GM18520 (cell line): ENCODE data around the gene VOPP1.
"Not testable (repeated sequence)": the region's sequence is repeated elsewhere in the genome, so short reads cannot be mapped to it uniquely, and the experiment has no call there.

ENCODE experiments used
- ATAC-seq: cut with Tn5 transposase; IDR thresholded peaks from one replicate; pipeline ENCODE4 v1.9.1; 2021; ENCODE audit not compliant: unreplicated experiment

Gene VOPP1

GRCh38 chr7:55490099-55490498 is 82.2 kb downstream of the VOPP1 start:
- ATAC-seq, result no peak

GRCh38 chr7:55489552-55489951 is 82.8 kb downstream of the VOPP1 start:
- no peak for ATAC-seq

GRCh38 chr7:55488804-55489340 is 83.4 kb downstream of the VOPP1 start:
- no peak for ATAC-seq

GRCh38 chr7:55488216-55488615 is 84.1 kb downstream of the VOPP1 start:
- ATAC-seq, result no peak

DNA sequence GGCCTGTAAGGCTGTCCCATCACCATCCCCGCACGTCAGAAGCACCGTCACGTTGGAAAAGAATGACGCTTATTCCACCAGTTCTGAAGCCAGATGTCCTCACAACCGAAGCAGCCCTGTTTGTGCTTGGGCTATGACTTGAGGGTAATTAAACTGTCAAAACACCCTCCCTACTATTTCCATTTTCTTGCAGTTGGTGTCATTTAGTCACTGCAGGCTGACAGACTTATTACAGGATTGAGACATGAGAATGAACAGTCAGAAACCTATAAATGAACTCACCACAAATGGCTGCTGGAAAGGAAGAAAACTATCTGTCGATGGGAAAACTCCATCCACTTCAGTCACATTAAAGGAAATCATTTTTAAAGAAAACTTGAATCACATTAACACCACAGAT is 85.3 kb downstream of the VOPP1 start:
- ATAC-seq, result no peak

DNA sequence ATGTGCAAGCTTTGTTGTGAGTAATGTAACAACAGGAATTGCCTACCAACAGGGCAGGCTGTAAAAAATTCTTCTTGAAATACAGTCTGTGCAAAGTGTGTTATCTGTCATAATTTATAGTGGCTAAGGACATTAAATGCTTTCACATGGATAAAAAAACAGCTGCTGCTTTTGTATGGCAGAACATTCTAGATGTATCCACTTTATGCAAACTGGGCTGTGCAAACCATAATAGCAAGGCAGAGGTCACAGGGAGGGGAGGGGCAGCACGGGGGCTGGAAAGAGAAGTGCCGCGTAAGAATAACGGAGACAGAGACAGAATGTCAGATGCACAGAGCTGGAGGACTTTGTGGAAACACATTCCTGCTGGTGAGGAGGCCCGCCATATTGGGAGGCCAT is 86.1 kb downstream of the VOPP1 start:
- no peak for ATAC-seq

GRCh38 chr7:55485501-55486191 is 86.7 kb downstream of the VOPP1 start:
- ATAC-seq, result no peak

DNA sequence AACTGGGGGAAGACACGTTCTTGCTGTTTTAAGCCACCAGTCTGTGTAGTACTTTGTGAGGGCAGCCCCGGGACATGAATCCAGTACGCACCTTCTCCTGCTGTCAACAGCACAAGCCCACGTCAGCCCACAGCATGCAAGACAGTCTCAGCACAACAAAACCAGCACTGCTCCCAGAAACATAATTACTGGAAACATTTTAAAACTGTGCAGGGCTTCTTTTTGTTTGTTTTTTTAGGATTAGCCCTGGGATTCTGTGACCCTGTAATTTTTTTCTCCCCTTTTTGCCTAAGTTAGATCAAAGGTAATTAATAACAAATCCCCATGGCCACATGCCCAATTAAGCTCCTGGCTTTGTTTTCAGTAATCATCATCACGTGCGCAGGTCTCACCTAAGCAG is 87.5 kb downstream of the VOPP1 start:
- no peak for ATAC-seq

DNA sequence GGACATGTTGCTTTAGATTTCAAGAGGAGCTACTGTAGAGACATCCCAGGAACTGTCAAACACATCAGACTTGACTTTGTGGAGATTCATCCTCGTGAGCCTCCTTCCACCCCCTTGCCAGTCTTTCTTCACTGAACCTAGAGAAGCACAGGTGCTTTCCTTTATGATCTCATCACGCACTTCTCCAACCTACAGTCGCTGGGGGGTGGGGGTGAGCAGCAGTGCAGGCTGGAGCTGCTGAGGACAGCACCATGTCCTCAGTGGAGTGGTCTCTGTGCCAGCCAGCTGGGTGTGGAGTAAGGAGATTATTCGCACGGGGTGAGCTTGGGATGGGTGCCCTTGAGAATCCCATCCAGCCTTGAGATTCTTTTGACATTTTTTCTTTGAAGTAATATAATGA is 88.1 kb downstream of the VOPP1 start:
- ATAC-seq, result no peak

DNA sequence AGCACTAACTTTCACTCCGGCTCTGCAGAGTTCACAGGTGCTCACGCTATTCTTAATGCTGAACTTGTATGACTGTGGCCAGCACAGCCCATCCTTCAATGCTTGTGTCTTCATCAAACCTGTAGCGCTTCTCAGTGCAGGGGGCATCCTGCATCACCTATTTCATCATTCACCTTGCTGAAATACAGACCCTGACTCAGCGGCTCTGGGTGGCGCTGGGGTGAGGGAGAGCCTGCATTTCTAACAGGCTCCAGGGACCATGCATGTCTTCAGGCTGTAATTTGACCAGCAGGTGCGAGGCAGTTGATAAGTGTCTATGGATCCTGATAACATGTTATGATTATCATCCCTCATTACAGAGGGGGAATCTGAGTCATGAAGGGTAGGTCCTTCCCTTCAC is 89.3 kb downstream of the VOPP1 start:
- no peak for ATAC-seq

- no peak for ATAC-seq
Measured at GRCh38 chr7:55481155-55481554, 91.1 kb downstream of the VOPP1 start.

DNA sequence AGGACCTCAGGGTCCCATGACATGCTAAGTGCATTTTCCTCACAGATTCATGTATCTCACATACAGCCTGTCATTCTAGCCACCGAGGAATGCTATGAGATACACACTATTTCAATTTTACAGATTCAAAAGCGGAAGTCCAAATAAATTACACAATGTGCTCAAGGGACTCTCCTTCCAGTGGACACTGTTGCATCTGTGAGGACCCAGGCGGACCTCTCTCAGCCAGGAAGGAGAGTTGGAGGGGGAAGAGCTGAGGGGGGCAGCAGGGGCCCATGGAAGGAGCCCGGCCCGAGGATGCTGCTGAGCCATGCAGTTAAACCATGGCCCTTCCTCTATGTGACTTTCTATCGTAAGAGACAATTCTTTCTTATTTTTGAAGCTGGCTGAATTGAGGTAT is 93.6 kb downstream of the VOPP1 start:
- no peak for ATAC-seq

DNA sequence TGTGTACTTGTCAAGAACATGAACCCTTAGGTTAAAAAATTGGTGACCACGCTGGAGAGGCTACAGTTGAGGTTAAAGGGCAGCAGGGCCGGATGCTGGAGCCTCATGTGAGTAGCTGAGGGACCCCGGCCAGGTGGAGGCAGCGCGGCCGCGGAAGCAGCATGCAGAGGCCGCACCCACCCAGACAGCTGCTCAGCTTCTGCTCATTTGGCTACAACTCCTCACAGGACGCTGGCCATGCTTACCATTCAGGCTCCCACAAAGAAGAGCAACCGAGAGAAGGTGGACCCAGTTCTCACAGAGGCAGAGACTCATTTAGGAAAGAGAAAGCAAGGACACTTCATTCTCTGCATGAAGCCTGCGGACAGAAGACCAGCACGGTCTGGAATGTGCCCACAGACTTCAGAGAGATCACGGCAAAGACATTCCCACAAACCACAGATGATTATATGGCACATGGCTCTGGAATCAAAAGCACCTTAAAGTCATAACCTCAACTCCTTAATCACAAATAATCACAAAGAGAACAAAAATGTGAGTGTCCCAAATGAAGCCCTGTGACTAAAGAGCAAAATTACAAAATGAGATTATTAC is 94.4 kb downstream of the VOPP1 start:
- no peak for ATAC-seq

GRCh38 chr7:55476852-55477780 is 95.2 kb downstream of the VOPP1 start:
- ATAC-seq, result no peak

DNA sequence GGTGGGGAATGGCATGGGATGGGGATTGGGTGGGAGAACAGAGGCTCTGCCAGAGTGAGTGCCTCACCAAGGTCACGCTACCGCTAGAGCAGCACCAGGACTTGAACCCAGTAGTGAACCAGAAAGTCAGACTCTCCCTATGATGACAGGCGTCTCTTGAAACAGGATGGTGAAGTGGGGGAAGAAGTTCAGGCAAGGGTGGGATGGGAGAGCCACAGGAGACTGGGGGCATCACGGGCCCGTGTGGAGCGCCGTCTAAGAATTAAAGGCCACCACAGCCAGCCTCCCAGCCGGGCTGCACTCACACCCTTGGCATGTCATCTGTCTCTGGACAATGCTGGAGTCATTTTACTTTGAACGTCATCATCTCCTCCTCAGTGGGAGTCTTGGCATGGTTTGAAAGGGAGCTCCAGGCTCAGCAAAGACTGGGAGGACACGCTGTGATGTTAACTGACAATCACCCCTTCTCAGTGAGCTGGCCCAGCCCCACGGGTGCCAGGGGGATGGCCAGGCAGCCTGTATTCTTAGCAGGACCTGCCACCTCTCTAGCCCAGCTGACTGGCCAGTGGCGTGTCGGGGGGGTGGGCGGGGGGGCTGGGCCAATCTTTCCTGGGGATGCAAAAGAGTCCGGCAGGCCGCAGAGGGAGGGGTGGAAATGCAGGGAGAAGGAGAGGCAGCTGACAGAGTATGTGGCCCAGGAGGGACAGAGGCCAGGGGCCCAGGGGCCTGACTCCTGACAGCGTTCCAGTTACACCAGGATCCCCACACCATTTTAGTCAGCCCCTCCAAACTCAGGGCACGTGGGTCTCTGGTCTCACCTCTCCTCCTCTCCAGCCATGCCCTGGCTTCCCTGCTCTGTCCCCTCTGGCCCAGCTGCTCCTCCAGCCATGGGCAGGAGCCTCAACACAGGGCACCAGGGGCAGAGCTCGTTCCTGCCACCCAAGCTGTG is 96.2 kb downstream of the VOPP1 start:
- ATAC-seq, result no peak

DNA sequence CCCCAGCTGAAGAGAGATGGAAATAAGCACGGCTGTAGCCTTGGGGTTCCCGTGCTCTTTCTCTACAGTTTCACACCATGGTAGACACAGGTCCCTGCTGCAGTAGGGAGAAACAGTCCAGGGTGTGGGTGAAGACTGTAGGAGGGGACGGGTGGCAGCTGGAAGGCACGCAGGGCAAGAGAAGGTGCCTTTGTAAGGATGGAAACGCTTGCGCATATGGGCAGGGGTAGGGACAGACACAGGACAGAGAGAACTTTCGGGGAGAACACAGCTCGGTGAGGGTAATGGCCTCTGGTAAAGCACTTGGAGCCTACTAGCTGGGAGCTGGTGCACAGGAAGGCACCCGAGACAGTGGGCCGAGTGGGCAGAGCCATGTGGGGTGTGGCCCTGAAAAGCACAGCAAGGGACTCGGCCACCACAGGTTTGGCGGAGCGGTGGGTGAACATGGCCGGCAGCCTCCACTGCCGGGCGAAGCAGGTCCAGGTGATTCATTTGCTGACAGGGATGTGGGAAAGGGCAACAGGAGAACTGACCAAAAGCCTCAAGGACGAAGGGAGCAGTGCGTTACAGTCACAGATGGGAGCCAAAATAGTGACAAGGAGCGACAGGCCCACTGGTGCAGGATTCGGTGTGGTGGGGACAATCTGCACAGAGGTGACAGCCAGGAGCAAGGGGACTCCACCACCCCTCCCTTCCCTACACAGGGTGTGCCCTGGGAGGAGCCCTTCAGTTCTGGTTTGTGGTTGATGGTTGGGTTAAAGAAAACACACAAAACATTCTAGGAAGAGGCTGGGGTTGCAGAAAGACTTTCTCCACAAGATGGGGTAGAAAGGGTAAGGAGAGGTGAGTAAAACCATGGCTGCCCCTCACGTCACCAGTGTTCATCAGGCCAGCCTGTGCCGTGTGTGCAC is 97.1 kb downstream of the VOPP1 start:
- no peak for ATAC-seq

DNA sequence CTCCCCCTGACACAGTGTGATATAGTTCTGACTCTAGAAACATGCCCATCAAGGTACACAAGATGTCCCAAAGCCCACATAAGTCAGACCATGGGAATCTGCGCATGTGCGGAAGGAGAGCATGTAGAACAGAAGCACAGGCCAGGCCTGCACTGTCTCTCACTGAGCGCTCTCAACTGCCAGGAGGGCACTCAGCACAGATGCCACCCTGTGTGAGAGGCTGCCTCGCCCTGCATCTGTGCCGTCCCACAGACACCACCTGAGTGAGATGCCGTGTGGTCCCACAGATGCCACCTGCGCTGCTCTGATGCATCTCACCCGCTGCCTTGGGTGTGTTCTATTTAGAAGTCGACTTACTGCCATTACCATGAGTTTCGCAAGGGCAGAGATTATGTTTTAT is 98.4 kb downstream of the VOPP1 start:
- no peak for ATAC-seq

DNA sequence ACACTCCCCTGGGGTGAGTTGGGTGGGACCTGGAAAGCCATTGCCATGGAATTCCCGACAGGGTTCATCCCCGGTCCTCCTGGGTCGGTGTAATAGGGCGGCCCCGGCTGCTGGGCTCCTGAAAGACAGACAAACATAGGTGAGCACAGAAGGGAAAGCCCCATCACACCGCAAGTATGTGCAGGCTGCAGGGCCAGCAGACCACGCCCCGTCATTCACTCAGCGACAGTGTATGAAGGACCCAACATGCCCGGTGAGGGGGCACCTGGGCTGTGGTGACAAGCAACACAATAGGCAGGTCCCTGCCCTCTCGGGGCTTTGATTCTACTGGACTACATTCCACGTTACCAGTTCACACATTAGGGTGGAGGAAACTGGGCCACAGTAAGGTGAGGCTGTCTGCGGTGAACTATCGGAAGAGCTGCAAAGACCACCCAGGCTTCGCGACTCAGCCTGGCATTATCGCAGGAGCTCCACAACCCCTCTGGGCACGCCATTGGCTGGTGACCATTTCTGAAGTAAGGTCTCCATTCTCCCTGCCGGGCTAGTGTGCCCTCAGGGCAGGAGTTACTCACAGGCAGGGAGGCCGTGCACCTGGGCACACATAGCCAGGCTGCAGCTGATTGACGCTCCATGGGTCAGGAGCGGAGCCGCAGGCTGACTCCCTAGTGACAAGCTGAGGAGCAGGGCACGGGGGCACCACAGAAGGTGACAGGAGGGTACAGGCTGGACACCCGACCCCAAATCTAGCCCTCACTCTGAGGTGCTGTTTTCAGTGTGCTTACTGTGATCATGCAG is 99.2 kb downstream of the VOPP1 start:
- ATAC-seq, result no peak

DNA sequence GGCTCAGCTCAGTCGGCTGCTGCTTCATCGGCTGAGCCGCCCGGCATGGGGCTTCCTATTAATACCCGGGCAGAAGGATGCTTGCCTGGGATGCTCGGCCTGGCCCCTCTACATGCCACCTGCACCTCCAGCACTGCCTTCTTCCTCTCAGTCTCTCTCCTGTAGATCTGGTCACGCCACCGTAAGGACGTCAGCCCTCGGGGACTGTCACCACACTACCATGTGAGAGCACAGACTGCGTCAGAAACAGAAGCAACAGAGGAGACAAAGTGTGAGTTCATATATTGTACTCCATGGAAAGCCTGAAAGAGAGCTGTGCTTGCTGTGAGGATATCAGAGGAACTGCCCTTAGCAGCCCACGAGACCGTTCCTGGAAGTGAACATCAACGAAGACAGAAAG is 99.9 kb downstream of the VOPP1 start:
- ATAC-seq, result not testable (repeated sequence)
